ENCODE measurements around the gene UBE2QL1.
"Not testable (repeated sequence)": the region's sequence is repeated elsewhere in the genome, so short reads cannot be mapped to it uniquely, and the experiment has no call there.

Gene UBE2QL1

GRCh38 chr5:6505783-6506557, 57.3 kb downstream of the UBE2QL1 start:
- peaks cover 5% of the 10 kb centered on the region for H3K9me3 Mint-ChIP-seq
- H3K27me3 Mint-ChIP-seq = peaks cover 17% of the 10 kb centered on the region
- no peak overlapping the region for H3K27ac Mint-ChIP-seq
- H3K36me3 Mint-ChIP-seq = no peaks in the 10 kb centered on the region
- no peaks in the 10 kb centered on the region for H3K4me1 Mint-ChIP-seq
- H3K4me3 Mint-ChIP-seq = no peak overlapping the region

GRCh38 chr5:6506611-6507010, 58.0 kb downstream of the UBE2QL1 start:
- H3K4me3 Mint-ChIP-seq = no peak overlapping the region
- H3K9me3 Mint-ChIP-seq = peaks cover 5% of the 10 kb centered on the region
- H3K27me3 Mint-ChIP-seq = peaks cover 17% of the 10 kb centered on the region
- no peaks in the 10 kb centered on the region for H3K4me1 Mint-ChIP-seq
- no peak overlapping the region for H3K27ac Mint-ChIP-seq
- H3K36me3 Mint-ChIP-seq = no peaks in the 10 kb centered on the region

- Mint-ChIP-seq H3K27ac (no peak overlapping the region), H3K4me3 (no peak overlapping the region), H3K36me3 (no peaks in the 10 kb centered on the region), H3K27me3 (peaks cover 17% of the 10 kb centered on the region), H3K4me1 (no peaks in the 10 kb centered on the region), H3K9me3 (no peaks in the 10 kb centered on the region)
Observed at GRCh38 chr5:6508931-6509330, 60.3 kb downstream of the UBE2QL1 start.

GRCh38 chr5:6510132-6510531, 61.5 kb downstream of the UBE2QL1 start:
- Mint-ChIP-seq H3K4me1 (no peaks in the 10 kb centered on the region), H3K9me3 (no peaks in the 10 kb centered on the region), H3K36me3 (no peaks in the 10 kb centered on the region), H3K4me3 (no peak overlapping the region), H3K27ac (no peak overlapping the region), H3K27me3 (peaks cover 13% of the 10 kb centered on the region)

- Mint-ChIP-seq H3K27me3 (peaks cover 6% of the 10 kb centered on the region), H3K27ac (no peak overlapping the region), H3K4me1 (no peaks in the 10 kb centered on the region), H3K36me3 (no peaks in the 10 kb centered on the region), H3K4me3 (no peak overlapping the region), H3K9me3 (no peaks in the 10 kb centered on the region)
Observed at GRCh38 chr5:6510973-6511372, 62.3 kb downstream of the UBE2QL1 start.

- H3K9me3 Mint-ChIP-seq, H3K4me3 Mint-ChIP-seq, H3K27me3 Mint-ChIP-seq, H3K36me3 Mint-ChIP-seq, H3K27ac Mint-ChIP-seq, H3K4me1 Mint-ChIP-seq: not testable (repeated sequence)
Observed at GRCh38 chr5:6515812-6516211, 67.2 kb downstream of the UBE2QL1 start.

GRCh38 chr5:6516823-6517222, 68.2 kb downstream of the UBE2QL1 start:
- Mint-ChIP-seq H3K4me1 (no peaks in the 10 kb centered on the region), H3K27me3 (peaks cover 6% of the 10 kb centered on the region), H3K27ac (no peak overlapping the region), H3K9me3 (no peaks in the 10 kb centered on the region), H3K36me3 (no peaks in the 10 kb centered on the region), H3K4me3 (no peak overlapping the region)

DNA sequence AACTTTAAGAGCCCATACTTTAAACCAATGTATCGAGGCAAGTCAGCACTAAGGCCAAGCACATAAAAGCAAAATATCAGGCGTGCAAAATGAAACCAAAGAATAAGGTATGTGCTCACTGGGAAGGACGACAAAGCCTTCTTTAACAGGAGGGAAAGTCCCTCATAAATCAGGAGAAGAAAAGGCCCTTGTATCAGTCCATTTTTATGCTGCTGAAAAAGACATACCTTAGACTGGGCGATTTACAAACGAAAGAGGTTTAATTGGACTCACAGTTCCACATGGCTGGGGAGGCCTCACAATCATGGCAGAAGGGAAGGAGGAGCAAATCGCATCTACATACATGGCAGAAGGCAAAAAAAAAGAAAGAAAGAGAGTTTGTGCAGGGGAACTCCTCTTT, 68.9 kb downstream of the UBE2QL1 start:
- Mint-ChIP-seq H3K27me3 (peaks cover 9% of the 10 kb centered on the region), H3K9me3 (no peaks in the 10 kb centered on the region), H3K4me1 (no peaks in the 10 kb centered on the region), H3K36me3 (no peaks in the 10 kb centered on the region), H3K27ac (no peak overlapping the region), H3K4me3 (no peak overlapping the region)

DNA sequence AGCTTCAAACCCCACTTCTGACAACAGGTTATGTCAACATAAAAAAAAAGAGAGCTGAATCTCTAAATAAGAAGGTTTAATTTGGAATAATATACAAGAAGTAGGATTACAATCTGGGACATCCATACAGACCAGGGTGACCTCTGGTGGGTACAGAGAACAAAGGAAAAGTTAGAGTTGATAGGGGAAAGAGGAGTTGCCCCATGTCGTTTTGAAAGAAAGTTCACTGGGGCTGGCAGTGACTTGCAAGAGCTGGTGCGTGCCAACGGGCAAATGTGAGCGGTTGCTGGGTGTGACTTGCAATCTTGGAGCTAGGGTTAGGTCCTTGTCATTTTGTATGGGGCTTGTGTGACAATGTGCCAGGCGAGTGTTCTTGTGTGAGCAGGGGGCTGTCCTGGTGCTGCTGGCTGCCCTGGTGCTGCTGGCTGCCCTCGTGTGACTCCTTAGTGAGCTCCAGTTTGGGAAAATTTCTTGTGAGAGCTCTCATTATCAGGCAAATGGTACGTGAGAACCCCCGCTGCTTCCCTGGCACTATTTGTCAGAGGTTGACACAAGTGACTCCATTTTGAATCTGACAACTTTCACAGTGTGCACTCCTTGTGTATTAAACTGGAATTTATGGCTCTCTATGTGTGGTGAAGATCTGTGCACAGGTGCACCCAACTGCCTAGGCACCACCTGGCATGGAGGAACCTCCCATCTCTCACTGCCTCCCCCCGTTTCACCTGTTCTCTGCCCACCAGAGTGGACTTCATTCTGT, 69.8 kb downstream of the UBE2QL1 start:
- Mint-ChIP-seq H3K9me3 (no peaks in the 10 kb centered on the region), H3K27ac (no peak overlapping the region), H3K4me1 (no peaks in the 10 kb centered on the region), H3K36me3 (no peaks in the 10 kb centered on the region), H3K27me3 (peaks cover 9% of the 10 kb centered on the region), H3K4me3 (no peak overlapping the region)

DNA sequence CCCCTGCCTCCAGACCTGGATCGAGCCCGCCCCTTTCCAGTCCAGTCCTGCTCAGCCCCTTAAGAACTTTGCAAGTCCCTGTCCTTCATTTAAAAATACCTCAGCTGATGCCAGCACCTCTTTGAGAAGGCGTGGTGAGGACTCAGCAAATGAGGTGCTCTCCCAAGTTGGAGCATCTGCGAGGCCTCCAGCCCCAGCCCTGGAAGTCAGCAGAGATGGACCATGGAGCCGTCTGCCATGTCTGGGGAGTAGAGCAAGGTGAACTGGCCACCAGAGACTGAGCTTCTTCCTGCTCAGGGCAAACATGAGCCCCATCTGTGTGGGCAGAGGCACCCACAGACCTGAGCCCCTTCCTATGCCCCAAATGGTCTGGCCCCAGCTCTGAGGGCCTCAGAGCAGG, 71.5 kb downstream of the UBE2QL1 start:
- Mint-ChIP-seq H3K4me3 (no peak overlapping the region), H3K36me3 (no peaks in the 10 kb centered on the region), H3K4me1 (no peaks in the 10 kb centered on the region), H3K27me3 (peaks cover 14% of the 10 kb centered on the region), H3K9me3 (no peaks in the 10 kb centered on the region), H3K27ac (no peak overlapping the region)

DNA sequence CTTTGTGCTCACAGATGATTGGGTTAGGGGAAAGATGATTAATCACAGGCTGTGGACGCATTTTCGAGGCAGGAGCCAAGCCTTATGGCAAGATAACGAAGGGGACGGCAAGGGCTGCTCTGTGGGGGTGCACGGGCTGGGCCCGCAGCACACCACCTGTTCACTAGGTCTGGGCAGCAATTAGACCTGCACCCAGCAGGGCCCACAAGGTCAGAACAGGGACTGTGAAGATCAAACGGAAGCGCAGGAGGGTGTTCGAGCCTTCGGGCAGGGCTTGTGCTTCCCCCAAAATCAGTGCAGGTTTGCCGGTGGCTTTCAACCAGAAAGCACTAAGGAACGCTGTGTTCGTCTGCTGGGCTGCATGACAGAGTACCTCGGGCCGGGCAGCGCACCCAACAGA, 73.7 kb downstream of the UBE2QL1 start:
- no peak overlapping the region for H3K4me3 Mint-ChIP-seq
- H3K27ac Mint-ChIP-seq = no peak overlapping the region
- H3K36me3 Mint-ChIP-seq = no peaks in the 10 kb centered on the region
- H3K9me3 Mint-ChIP-seq = no peaks in the 10 kb centered on the region
- H3K27me3 Mint-ChIP-seq = peaks cover 14% of the 10 kb centered on the region
- H3K4me1 Mint-ChIP-seq = no peaks in the 10 kb centered on the region

- no peak overlapping the region for H3K27ac Mint-ChIP-seq
- no peaks in the 10 kb centered on the region for H3K36me3 Mint-ChIP-seq
- no peaks in the 10 kb centered on the region for H3K9me3 Mint-ChIP-seq
- H3K4me3 Mint-ChIP-seq = no peak overlapping the region
- peaks cover 16% of the 10 kb centered on the region for H3K27me3 Mint-ChIP-seq
- no peaks in the 10 kb centered on the region for H3K4me1 Mint-ChIP-seq
Observed at GRCh38 chr5:6522923-6523322, 74.3 kb downstream of the UBE2QL1 start.

- H3K36me3 Mint-ChIP-seq = no peaks in the 10 kb centered on the region
- no peak overlapping the region for H3K27ac Mint-ChIP-seq
- H3K4me1 Mint-ChIP-seq = no peaks in the 10 kb centered on the region
- H3K9me3 Mint-ChIP-seq = no peaks in the 10 kb centered on the region
- H3K27me3 Mint-ChIP-seq = peaks cover 13% of the 10 kb centered on the region
- H3K4me3 Mint-ChIP-seq = no peak overlapping the region
Observed at GRCh38 chr5:6525422-6525821, 76.8 kb downstream of the UBE2QL1 start.

- Mint-ChIP-seq H3K27me3 (peaks cover 13% of the 10 kb centered on the region), H3K4me3 (no peak overlapping the region), H3K4me1 (no peaks in the 10 kb centered on the region), H3K36me3 (no peaks in the 10 kb centered on the region), H3K9me3 (no peaks in the 10 kb centered on the region), H3K27ac (no peak overlapping the region)
Observed at GRCh38 chr5:6525910-6526309, 77.3 kb downstream of the UBE2QL1 start.

DNA sequence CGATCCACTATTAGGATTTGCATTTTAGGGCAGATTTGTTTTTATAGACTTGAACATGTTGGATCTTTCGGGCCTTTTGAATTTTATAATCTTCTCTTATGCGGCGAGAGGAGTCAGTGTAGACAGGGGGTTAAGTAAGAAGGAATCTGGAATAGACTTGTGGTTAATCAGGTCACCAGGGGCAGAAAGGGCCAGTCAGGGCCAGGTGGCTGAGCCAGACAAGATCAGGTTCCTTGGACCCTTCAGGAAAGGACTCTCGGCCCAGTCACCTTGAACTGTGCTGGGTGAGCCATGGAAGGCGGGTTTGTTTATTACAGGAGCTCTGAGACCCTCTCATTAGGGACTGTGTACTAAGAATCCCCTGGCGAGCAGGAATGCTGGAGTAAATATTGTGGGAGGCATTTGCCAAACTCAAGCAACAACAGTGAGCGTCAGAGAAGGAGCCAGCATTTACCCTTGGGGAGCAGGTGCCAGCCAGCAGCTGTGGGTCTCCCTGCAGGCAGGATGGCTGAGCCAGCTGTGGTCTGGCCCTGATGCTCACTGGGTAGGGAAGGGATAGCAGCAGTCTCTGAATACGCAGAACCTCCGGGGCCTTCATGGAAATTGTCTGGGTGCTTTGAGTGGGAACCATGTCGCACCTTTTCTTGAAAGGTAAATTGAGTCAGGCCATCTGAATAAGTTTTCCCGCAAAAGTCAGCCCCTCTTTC, 79.2 kb downstream of the UBE2QL1 start:
- no peaks in the 10 kb centered on the region for H3K4me1 Mint-ChIP-seq
- peaks cover 12% of the 10 kb centered on the region for H3K27me3 Mint-ChIP-seq
- H3K36me3 Mint-ChIP-seq = no peaks in the 10 kb centered on the region
- no peak overlapping the region for H3K4me3 Mint-ChIP-seq
- no peak overlapping the region for H3K27ac Mint-ChIP-seq
- H3K9me3 Mint-ChIP-seq = no peaks in the 10 kb centered on the region

DNA sequence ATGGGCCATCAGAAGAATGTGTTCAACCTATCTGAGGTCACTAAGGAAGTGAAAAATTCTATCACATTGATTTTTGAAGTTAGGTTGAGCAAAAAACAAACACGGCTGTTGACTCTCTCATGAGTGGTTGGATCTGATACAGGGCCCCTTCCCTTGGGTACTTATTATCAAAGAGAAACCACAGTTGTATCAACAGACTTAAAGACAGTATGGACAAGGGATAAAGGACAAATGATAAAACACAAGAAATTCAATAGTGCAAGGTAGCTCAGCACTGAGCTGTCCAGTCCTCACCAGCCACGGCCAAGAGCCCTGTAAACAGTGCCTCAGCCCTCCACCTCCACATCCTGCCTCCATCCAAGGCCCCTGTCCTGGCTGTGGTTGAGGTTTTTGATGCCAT, 86.9 kb downstream of the UBE2QL1 start:
- no peaks in the 10 kb centered on the region for H3K36me3 Mint-ChIP-seq
- no peaks in the 10 kb centered on the region for H3K9me3 Mint-ChIP-seq
- H3K4me3 Mint-ChIP-seq = no peak overlapping the region
- peaks cover 6% of the 10 kb centered on the region for H3K27me3 Mint-ChIP-seq
- no peak overlapping the region for H3K27ac Mint-ChIP-seq
- no peaks in the 10 kb centered on the region for H3K4me1 Mint-ChIP-seq
